HCT116 (cell line): ENCODE results near the gene ANKRD33. TPM values are rescaled to one million over a fixed set of nuclear protein-coding genes. Genes with fewer than 3 reads are reported as not detected.

Experiments
- ATAC-seq: fragments of 200-7000 bp; cut with Tn5 transposase; 2 replicates; pipeline ENCODE4 v1.9.1; 2020; ENCODE audit warnings: mild to moderate bottlenecking, moderate library complexity
- BruUV-seq: library from RNA; stranded (reverse); fragments of 400-500 nt; replicated peaks from 2 replicates; lab custom pipeline; 2021; lab: Mats Ljungman, UMichigan
- CTCF ChIA-PET: fragments of 300-600 bp; sonication (Branson Sonifier 250); formaldehyde crosslinking; loops from one replicate; lab custom pipeline; 2021; ENCODE audit warnings: antibody characterized with exemption; lab: Charles Lee
- POLR2A ChIA-PET: fragments of 300-600, 350-600 bp; sonication (Branson Sonifier 250); formaldehyde crosslinking; loops from one replicate; lab custom pipeline; 2021; ENCODE audit warnings: antibody characterized with exemption; lab: Charles Lee
- RAD21 ChIA-PET, 2 experiments: fragments of 300-600 bp; sonication (Branson Sonifier 250); formaldehyde crosslinking; loops; one replicate each; lab custom pipeline; 2023; ENCODE audit warnings: low total read pairs in 2 of 2; ENCODE audit not compliant: uncharacterized antibody in 2 of 2, unreplicated experiment in 2 of 2, low non-redundant PET in 1 of 2; lab: Charles Lee
- DNase-seq: peaks from one replicate; pipeline ENCODE4 v3.0.0-alpha.2; 2010; ENCODE audit warnings: low read depth, low spot score
- H2AFZ ChIP-seq: fragments of 200-600 bp; shearing (Covaris generic), sonication (generic); 2 replicates; pipeline ENCODE4 v1.6.1; 2017; ENCODE audit warnings: low read depth, mixed run types, mixed read lengths, antibody characterized with exemption, low read length; ENCODE audit not compliant: poor library complexity, severe bottlenecking
- H3K27ac ChIP-seq: 2 replicates; pipeline ENCODE4 v1.5.1; 2012; ENCODE audit warnings: low read depth, low read length
- H3K27me3 ChIP-seq: fragments of 200-600 bp; sonication (generic); 2 replicates; pipeline ENCODE4 v1.6.1; 2016; ENCODE audit warnings: mixed run types, low read length, mixed read lengths; ENCODE audit not compliant: insufficient read depth
- H3K36me3 ChIP-seq, 2 experiments: fragments of 200-500 bp in 1 of 2; fragments of 200-600 bp in 1 of 2; sonication (Bioruptor generic) in 1 of 2; sonication (generic) in 1 of 2; 2 replicates each; pipeline versions ENCODE4 v1.5.1 to v1.6.1; 2014 to 2016; ENCODE audit warnings: low read length in 2 of 2, inconsistent platforms in 1 of 2, mixed read lengths in 1 of 2, mixed run types in 1 of 2; ENCODE audit not compliant: insufficient read depth in 2 of 2, control insufficient read depth in 1 of 2
- H3K4me1 ChIP-seq, 2 experiments: fragments of 200-600 bp in 1 of 2; sonication (generic) in 1 of 2; 2 replicates each; pipeline versions ENCODE4 v1.5.1 to v1.6.1; 2012 to 2017; ENCODE audit warnings: low read length in 2 of 2, inconsistent platforms in 1 of 2, mild to moderate bottlenecking in 1 of 2, mixed read lengths in 1 of 2, mixed run types in 1 of 2, moderate library complexity in 1 of 2; ENCODE audit not compliant: insufficient read depth in 2 of 2, control insufficient read depth in 1 of 2
- H3K4me2 ChIP-seq: fragments of 200-600 bp; sonication (generic); 2 replicates; pipeline ENCODE4 v1.6.1; 2017; ENCODE audit warnings: mixed run types, low read length, mixed read lengths
- H3K4me3 ChIP-seq, 2 experiments: fragments of 200-600 bp in 1 of 2; sonication (generic) in 1 of 2; replicated peaks in 1 of 2; 2 replicates each; pipeline ENCODE4 v1.5.1; 2011 to 2016; ENCODE audit warnings: low read length in 2 of 2, control low read depth in 1 of 2, low read depth in 1 of 2, mild to moderate bottlenecking in 1 of 2, mixed read lengths in 1 of 2, mixed run types in 1 of 2
- H3K79me2 ChIP-seq: fragments of 200-600 bp; sonication (generic); 2 replicates; pipeline ENCODE4 v1.6.1; 2017; ENCODE audit warnings: mild to moderate bottlenecking, mixed run types, low read length, moderate library complexity, mixed read lengths; ENCODE audit not compliant: insufficient read depth
- H3K9ac ChIP-seq: fragments of 200-600 bp; sonication (generic); 2 replicates; pipeline ENCODE4 v1.6.1; 2016; ENCODE audit warnings: low read length, mixed read lengths
- H3K9me2 ChIP-seq: fragments of 200-600 bp; sonication (generic), shearing (Covaris generic); 2 replicates; pipeline ENCODE4 v1.6.1; 2017; ENCODE audit warnings: mixed run types, mild to moderate bottlenecking, moderate library complexity; ENCODE audit not compliant: insufficient read depth
- H3K9me3 ChIP-seq, 2 experiments: fragments of 200-500 bp in 1 of 2; fragments of 200-600 bp in 1 of 2; sonication (Bioruptor generic) in 1 of 2; sonication (generic) in 1 of 2; 2 replicates each; pipeline ENCODE4 v1.6.1; 2014 to 2017; ENCODE audit warnings: low read length in 2 of 2, mixed read lengths in 2 of 2, inconsistent platforms in 1 of 2, low read depth in 1 of 2, mild to moderate bottlenecking in 1 of 2, mixed run types in 1 of 2, moderate library complexity in 1 of 2; ENCODE audit not compliant: control insufficient read depth in 1 of 2, insufficient read depth in 1 of 2
- H4K20me1 ChIP-seq: fragments of 200-600 bp; sonication (generic), shearing (Covaris generic); 2 replicates; pipeline ENCODE4 v1.6.1; 2017; ENCODE audit warnings: mixed run types, mild to moderate bottlenecking, moderate library complexity; ENCODE audit not compliant: insufficient read depth
- CBX3 ChIP-seq: IDR thresholded peaks from 2 replicates; pipeline ENCODE4 v1.6.1; 2012; ENCODE audit warnings: low read depth
- EZH2 ChIP-seq: fragments of 200-600 bp; sonication (generic); IDR thresholded peaks from 2 replicates; pipeline ENCODE4 v1.6.1; 2017; ENCODE audit warnings: antibody characterized with exemption, mixed run types
- POLR2A ChIP-seq: IDR thresholded peaks from 2 replicates; pipeline ENCODE4 v1.7.0; 2011; ENCODE audit warnings: borderline replicate concordance; ENCODE audit not compliant: insufficient read depth, insufficient read length; ENCODE audit errors: extremely low read depth
- POLR2AphosphoS5 ChIP-seq: IDR thresholded peaks from 2 replicates; pipeline ENCODE4 v1.6.1; 2011; ENCODE audit warnings: mild to moderate bottlenecking, low read depth, low read length, moderate library complexity
- TCF7L2 ChIP-seq: IDR thresholded peaks from 2 replicates; pipeline ENCODE4 v1.7.0; 2011; ENCODE audit warnings: borderline replicate concordance, inconsistent platforms; ENCODE audit not compliant: insufficient read depth, insufficient read length; ENCODE audit errors: extremely low read depth
- ZNF274 ChIP-seq: fragments of 200-500 bp; sonication (Bioruptor generic); IDR thresholded peaks from 2 replicates; pipeline ENCODE4 v1.6.1; 2014; ENCODE audit warnings: mild to moderate bottlenecking, low read depth, low read length, inconsistent platforms
- intact Hi-C: fragments of 100-400 bp; cut with micrococcal nuclease; formaldehyde crosslinking; loops from 2 replicates; pipeline ENCODE4 v1.10.0; 2022
- total RNA-seq: library from RNA; stranded (reverse); gene quantifications from one replicate; pipeline ENCODE4 v1.2.1, GENCODE V29; 2021; ENCODE audit not compliant: unreplicated experiment
- TF ChIP-seq, protein P1 (sequence below): IDR thresholded peaks from 2 replicates; pipeline ENCODE4 v1.6.1; 2012

ANKRD33 gene
- total RNA-seq, 1 experiment from 2014 or later, result not detected

DNA sequence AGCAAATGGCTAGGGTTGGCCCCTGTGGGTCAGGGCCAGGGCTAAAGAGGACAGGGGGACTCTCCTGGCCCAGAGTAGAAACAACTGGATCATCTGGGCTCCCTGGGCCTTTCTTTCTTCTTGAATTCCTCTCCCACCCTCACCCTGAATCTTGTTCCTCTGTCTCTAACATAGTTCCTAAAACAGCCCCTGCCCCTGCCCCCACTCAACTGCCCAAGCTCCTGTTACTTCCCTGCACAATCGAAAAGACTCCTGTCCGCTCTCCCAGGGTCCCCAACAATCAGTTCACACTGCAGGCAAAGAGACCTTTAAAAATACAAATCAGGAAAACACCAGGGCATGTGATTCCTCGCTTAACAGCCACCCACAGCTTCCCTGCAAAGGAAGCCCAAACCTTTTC is 18.0 kb upstream of the ANKRD33 start:
- H3K9me3 ChIP-seq, result no peaks in the 10 kb centered on the region
- H3K4me3 ChIP-seq, result no peak overlapping the region
- H4K20me1 ChIP-seq, result no peaks in the 10 kb centered on the region
- POLR2A ChIA-PET, result no interaction called here
- no peak overlapping the region for H3K27ac ChIP-seq
- H3K4me1 ChIP-seq, result peaks cover 0 to 6% of the 10 kb centered on the region in 2 experiments; a peak in 1 of 4 replicates
- DNase-seq (no peak), ATAC-seq (no peak)
- no peaks in the 10 kb centered on the region for H3K9me2 ChIP-seq
- RAD21 ChIA-PET, result no interaction called here
- no TSS peak for BruUV-seq
- H3K79me2 ChIP-seq, result no peaks in the 10 kb centered on the region
- H3K36me3 ChIP-seq, result no peaks in the 10 kb centered on the region
- H3K9ac ChIP-seq, result no peak overlapping the region
- intact Hi-C loops, result no loop called here
- H3K27me3 ChIP-seq, result no peaks in the 10 kb centered on the region
- TF ChIP-seq EZH2 (no peak), POLR2A (no peak), TCF7L2 (no peak), CBX3 (no peak), POLR2AphosphoS5 (no peak)
- H3K4me2 ChIP-seq, result no peak overlapping the region
- CTCF ChIA-PET, result interaction anchor here (2.1 kb wide), 1 partner anchor 449 kb away, joined by 5 read pairs; no protein-coding TSS in a partner anchor
- no peak overlapping the region for H2AFZ ChIP-seq

DNA sequence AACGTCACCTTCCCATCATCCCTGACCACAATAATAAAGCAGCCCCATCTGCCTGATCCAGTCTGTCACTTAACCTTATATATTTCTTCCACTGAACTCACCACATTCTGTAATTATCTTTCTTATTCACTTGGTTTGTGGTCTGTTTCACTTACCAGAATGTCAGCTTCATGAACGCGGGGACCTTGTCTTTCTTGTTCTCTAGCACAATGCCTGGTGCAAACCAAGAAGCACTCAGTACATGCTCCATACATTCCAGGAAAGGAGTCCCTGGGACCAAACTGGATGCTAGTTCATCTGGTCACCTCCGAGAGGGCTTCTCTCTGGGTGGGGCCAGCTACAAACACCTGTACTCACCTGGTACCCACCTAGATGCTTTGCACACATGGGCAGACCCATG is 17.4 kb upstream of the ANKRD33 start:
- Histone ChIP-seq H3K27ac (no peak overlapping the region), H3K9me2 (no peaks in the 10 kb centered on the region), H3K27me3 (no peaks in the 10 kb centered on the region), H2AFZ (no peak overlapping the region), H4K20me1 (no peaks in the 10 kb centered on the region), H3K4me1 (peaks cover 0 to 6% of the 10 kb centered on the region in 2 experiments; a peak in 1 of 4 replicates), H3K4me2 (no peak overlapping the region), H3K9ac (no peak overlapping the region), H3K36me3 (no peaks in the 10 kb centered on the region), H3K4me3 (no peak overlapping the region), H3K9me3 (no peaks in the 10 kb centered on the region), H3K79me2 (no peaks in the 10 kb centered on the region)
- TF ChIP-seq EZH2 (no peak), ZNF274 (no peak)
- TF ChIP-seq, protein P1, sequence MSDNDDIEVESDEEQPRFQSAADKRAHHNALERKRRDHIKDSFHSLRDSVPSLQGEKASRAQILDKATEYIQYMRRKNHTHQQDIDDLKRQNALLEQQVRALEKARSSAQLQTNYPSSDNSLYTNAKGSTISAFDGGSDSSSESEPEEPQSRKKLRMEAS, result no peak
- POLR2A ChIA-PET, result no interaction called here
- BruUV-seq, result no TSS peak
- CTCF ChIA-PET, result interaction anchor here (2.1 kb wide), 1 partner anchor 449 kb away, joined by 5 read pairs; no protein-coding TSS in a partner anchor
- DNase-seq (no peak), ATAC-seq (no peak)
- RAD21 ChIA-PET, result no interaction called here
- intact Hi-C loops, result no loop called here
